ENCODE data around the gene CBX8. TPM values are rescaled to one million over a fixed set of nuclear protein-coding genes. Genes with fewer than 3 reads are reported as not detected.

CBX8 gene
- total RNA-seq, 1 experiment from 2014 or later = 36.6 TPM

DNA sequence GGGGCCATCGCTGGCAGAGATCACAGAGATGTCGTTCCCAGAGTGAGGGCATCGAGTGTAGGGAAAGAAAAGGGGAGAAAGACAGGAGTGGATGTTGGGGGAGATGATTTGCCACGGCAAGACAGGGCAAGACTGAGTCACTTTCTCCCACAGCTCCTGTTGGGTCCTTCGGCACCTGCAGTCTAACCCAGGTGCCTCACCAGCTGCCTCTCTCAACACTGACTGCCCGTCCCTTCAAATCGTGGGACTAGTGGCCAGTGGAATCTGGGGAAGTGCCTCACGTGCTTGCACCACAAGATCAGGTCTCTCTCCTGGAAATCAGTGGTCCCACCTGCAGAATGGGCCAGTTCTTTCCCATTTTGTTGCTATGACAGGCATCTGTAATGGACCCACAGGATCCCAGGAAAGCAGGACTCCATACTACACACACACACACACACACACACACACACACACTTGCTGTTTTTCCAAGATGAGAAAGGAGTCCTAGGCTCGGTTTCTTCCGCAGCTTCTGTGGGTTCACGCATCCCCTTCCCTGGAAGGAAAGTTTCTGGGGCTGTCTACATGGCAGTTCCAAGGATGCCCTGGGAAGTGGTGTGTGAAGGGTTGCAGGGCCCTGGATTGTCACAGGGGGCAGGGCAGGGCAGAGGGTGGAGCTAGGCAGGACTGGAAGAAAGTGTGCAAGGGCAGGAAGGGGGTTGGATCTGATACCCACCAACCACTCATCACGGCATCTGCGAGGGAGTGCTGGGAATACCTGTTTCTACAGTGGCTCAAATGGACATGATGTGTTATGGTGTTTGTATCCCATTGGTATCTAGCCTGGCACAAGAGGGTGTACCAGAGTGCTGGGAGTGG, 10.2 kb upstream of the CBX8 start:
- Histone ChIP-seq H3K4me3 (ENCODE audit: low read depth, low read length) (no peak overlapping the region), H3K27me3 (replicated peaks; ENCODE audit: control insufficient read depth, insufficient read depth, low read length) (no peaks in the 10 kb centered on the region), H3K4me1 (peaks cover 27% of the 10 kb centered on the region), H3K36me3 (ENCODE audit: control insufficient read depth, insufficient read depth, low read length) (no peaks in the 10 kb centered on the region), H3K9me3 (no peaks in the 10 kb centered on the region)
- ChIA-PET CTCF (interaction anchor here (0.6 to 3.0 kb wide), 3 partner anchors 33 to 324 kb away, joined by 3 to 17 read pairs (median 6); no protein-coding TSS in a partner anchor), POLR2A (no interaction called here)
- intact Hi-C loops (cut with micrococcal nuclease; ENCODE audit: unreplicated experiment) = loop anchor here (5.0 kb wide), 1 partner anchor 165 kb away; no protein-coding TSS in a partner anchor
- Mint-ChIP-seq H3K36me3 (ENCODE audit: insufficient read depth, unreplicated experiment) (peaks cover 6% of the 10 kb centered on the region), H3K4me3 (ENCODE audit: unreplicated experiment) (no peak overlapping the region), H3K27me3 (ENCODE audit: insufficient read depth, unreplicated experiment) (no peaks in the 10 kb centered on the region), H3K9me3 (ENCODE audit: unreplicated experiment) (no peaks in the 10 kb centered on the region), H3K4me1 (ENCODE audit: low read depth, unreplicated experiment) (peaks cover 11% of the 10 kb centered on the region), H3K27ac (ENCODE audit: unreplicated experiment) (no peak overlapping the region)
- TF ChIP-seq, protein P1, sequence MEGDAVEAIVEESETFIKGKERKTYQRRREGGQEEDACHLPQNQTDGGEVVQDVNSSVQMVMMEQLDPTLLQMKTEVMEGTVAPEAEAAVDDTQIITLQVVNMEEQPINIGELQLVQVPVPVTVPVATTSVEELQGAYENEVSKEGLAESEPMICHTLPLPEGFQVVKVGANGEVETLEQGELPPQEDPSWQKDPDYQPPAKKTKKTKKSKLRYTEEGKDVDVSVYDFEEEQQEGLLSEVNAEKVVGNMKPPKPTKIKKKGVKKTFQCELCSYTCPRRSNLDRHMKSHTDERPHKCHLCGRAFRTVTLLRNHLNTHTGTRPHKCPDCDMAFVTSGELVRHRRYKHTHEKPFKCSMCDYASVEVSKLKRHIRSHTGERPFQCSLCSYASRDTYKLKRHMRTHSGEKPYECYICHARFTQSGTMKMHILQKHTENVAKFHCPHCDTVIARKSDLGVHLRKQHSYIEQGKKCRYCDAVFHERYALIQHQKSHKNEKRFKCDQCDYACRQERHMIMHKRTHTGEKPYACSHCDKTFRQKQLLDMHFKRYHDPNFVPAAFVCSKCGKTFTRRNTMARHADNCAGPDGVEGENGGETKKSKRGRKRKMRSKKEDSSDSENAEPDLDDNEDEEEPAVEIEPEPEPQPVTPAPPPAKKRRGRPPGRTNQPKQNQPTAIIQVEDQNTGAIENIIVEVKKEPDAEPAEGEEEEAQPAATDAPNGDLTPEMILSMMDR (IDR thresholded peaks at IDR 0.05; ENCODE audit: insufficient read depth in 1 of 2, low read depth in 1 of 2, low read length in 1 of 2, severe bottlenecking in 1 of 2, unreplicated experiment in 1 of 2) = no peak
- no peak for DNase-seq
- no TSS peak for BruUV-seq (replicated peaks)

DNA sequence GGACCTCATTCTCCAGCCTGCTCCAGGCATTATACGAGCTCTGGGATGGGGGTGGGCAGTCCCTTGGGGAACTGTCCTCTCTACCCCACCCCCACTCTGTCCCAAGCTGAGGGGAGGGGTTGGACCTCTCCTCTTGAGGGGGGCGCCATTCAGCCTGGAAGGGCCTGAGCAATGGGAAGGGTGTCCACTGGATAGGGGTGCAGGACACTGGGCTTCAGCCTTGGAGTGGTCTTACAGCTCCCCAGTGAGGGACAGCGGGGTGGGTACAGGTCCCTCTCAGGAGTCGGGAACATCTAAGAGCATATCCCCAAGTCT, 9.5 kb upstream of the CBX8 start:
- H3K36me3 ChIP-seq (ENCODE audit: control insufficient read depth, insufficient read depth, low read length) = no peaks in the 10 kb centered on the region
- Mint-ChIP-seq H3K4me3 (ENCODE audit: unreplicated experiment) (no peak overlapping the region), H3K27me3 (ENCODE audit: insufficient read depth, unreplicated experiment) (no peaks in the 10 kb centered on the region), H3K27ac (ENCODE audit: unreplicated experiment) (no peak overlapping the region), H3K4me1 (ENCODE audit: low read depth, unreplicated experiment) (peaks cover 8% of the 10 kb centered on the region), H3K9me3 (ENCODE audit: unreplicated experiment) (no peaks in the 10 kb centered on the region), H3K36me3 (ENCODE audit: insufficient read depth, unreplicated experiment) (peaks cover 6% of the 10 kb centered on the region)
- H3K4me3 ChIP-seq (ENCODE audit: low read depth, low read length) = no peak overlapping the region
- POLR2A ChIA-PET = no interaction called here
- TF ChIP-seq, protein P1 (IDR thresholded peaks at IDR 0.05; ENCODE audit: insufficient read depth in 1 of 2, low read depth in 1 of 2, low read length in 1 of 2, severe bottlenecking in 1 of 2, unreplicated experiment in 1 of 2) = no peak
- no peaks in the 10 kb centered on the region for H3K9me3 ChIP-seq
- H3K27me3 ChIP-seq (replicated peaks; ENCODE audit: control insufficient read depth, insufficient read depth, low read length) = no peaks in the 10 kb centered on the region
- BruUV-seq (replicated peaks) = no TSS peak
- peaks cover 27% of the 10 kb centered on the region for H3K4me1 ChIP-seq
- DNase-seq = no peak
- CTCF ChIA-PET = interaction anchor here (3.0 kb wide), 1 partner anchor 34 kb away, joined by 17 read pairs; no protein-coding TSS in a partner anchor
- intact Hi-C loops (cut with micrococcal nuclease; ENCODE audit: unreplicated experiment) = loop anchor here (5.0 kb wide), 1 partner anchor 166 kb away; no protein-coding TSS in a partner anchor

DNA sequence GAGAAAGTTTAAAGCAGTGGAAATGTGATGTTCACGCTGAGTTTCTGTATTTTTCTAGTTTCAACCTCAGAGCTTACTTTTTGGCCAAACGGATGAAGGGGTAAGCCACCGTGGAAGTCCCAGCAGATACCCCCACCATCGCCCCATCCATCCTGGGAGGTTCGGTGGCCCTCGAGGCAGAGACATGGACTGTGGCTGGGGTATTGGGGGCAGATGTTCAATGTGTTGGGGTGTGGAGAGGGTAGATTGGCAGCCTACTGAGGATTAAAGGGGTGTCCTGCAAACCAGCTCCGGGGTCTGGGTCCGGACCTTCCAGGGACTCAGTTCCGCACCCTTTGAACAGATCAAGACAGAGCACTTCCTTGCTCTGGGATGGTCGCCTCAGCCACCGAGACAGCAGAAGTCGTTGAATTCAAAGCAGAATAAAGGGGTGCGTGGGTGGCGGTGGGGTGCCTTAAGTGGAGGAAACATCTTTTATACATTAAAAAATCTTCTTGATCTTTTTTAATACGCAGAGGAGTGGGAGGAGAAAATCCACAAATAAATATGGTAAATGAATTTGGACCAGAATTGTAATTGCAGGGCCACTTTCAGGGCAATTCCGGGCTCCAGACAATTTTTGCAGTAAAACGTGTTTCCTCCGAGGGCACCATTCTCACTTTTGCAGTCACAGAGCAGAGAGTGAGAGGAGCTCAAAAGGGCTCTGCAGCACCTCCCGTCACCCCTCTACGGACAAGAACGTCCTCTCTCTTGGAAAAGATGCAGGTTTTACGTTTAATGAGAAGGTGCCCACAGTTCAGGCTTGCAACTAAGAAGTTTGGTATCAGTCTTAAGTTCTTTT, 8.2 kb upstream of the CBX8 start:
- H3K36me3 Mint-ChIP-seq (ENCODE audit: insufficient read depth, unreplicated experiment) = peaks cover 11% of the 10 kb centered on the region
- H3K9me3 Mint-ChIP-seq (ENCODE audit: unreplicated experiment) = no peaks in the 10 kb centered on the region
- TF ChIP-seq, protein P1 (IDR thresholded peaks at IDR 0.05; ENCODE audit: insufficient read depth in 1 of 2, low read depth in 1 of 2, low read length in 1 of 2, severe bottlenecking in 1 of 2, unreplicated experiment in 1 of 2) = no peak
- no TSS peak for BruUV-seq (replicated peaks)
- no peaks in the 10 kb centered on the region for H3K27me3 Mint-ChIP-seq (ENCODE audit: insufficient read depth, unreplicated experiment)
- H3K4me3 Mint-ChIP-seq (ENCODE audit: unreplicated experiment) = peak overlapping the region; percentile 84
- no peak overlapping the region for H3K27ac Mint-ChIP-seq (ENCODE audit: unreplicated experiment)
- intact Hi-C loops (cut with micrococcal nuclease; ENCODE audit: unreplicated experiment) = loop anchor here (5.0 kb wide), 2 partner anchors 32 to 167 kb away; partner anchors contain the start of gene CBX4
- H3K4me1 Mint-ChIP-seq (ENCODE audit: low read depth, unreplicated experiment) = peaks cover 14% of the 10 kb centered on the region
- no peaks in the 10 kb centered on the region for H3K9me3 ChIP-seq
- ChIA-PET POLR2A (interaction anchor here (0.6 kb wide), 1 partner anchor 1411 kb away, joined by 11 read pairs; no protein-coding TSS in a partner anchor), CTCF (interaction anchor here (1.3 to 1.6 kb wide), 2 partner anchors 34 to 111 kb away, joined by 5 to 6 read pairs; partner anchors contain the start of gene CBX4)
- no peak for DNase-seq
- no peaks in the 10 kb centered on the region for H3K27me3 ChIP-seq (replicated peaks; ENCODE audit: control insufficient read depth, insufficient read depth, low read length)
- peaks cover 27% of the 10 kb centered on the region for H3K4me1 ChIP-seq
- no peaks in the 10 kb centered on the region for H3K36me3 ChIP-seq (ENCODE audit: control insufficient read depth, insufficient read depth, low read length)
- peak overlapping the region; percentile 61 for H3K4me3 ChIP-seq (ENCODE audit: low read depth, low read length)

Measured in Caco-2 (cell line).